GM06990 (cell line): ENCODE results near the gene SLX4IP.

ENCODE experiments used
- DNase-seq: peaks from one replicate; pipeline ENCODE4 v3.0.0-alpha.2; 2011; ENCODE audit not compliant: insufficient read length; ENCODE audit errors: extremely low read depth
- H3K27me3 ChIP-seq: replicated peaks from 2 replicates; pipeline ENCODE4 v1.6.0; 2011; ENCODE audit warnings: low read length; ENCODE audit not compliant: control insufficient read depth, insufficient read depth
- H3K36me3 ChIP-seq: 2 replicates; pipeline ENCODE4 v1.5.1; 2011; ENCODE audit warnings: low read length; ENCODE audit not compliant: control insufficient read depth, insufficient read depth
- H3K4me3 ChIP-seq: replicated peaks from 2 replicates; pipeline ENCODE4 v1.5.1; 2011; ENCODE audit warnings: low read depth, mild to moderate bottlenecking, control low read depth, low read length
- CTCF ChIP-seq: IDR thresholded peaks from 2 replicates; pipeline ENCODE4 v1.5.1; 2011; ENCODE audit warnings: low read length, control low read depth, mild to moderate bottlenecking, inconsistent platforms; ENCODE audit not compliant: insufficient read depth, poor library complexity, severe bottlenecking

Gene SLX4IP

GRCh38 chr20:10495173-10495572 lies 60.1 kb downstream of the SLX4IP start:
- no peak for DNase-seq

GRCh38 chr20:10496465-10496864 lies 61.4 kb downstream of the SLX4IP start:
- DNase-seq, result no peak
- TF ChIP-seq CTCF, result no peak
- no peak overlapping the region for H3K4me3 ChIP-seq
- H3K27me3 ChIP-seq, result no peaks in the 10 kb centered on the region
- H3K36me3 ChIP-seq, result no peaks in the 10 kb centered on the region

More at GRCh38 chr20:10495173-10495572, 60.1 kb downstream of the SLX4IP start:
- H3K4me3 ChIP-seq, result no peak overlapping the region
- H3K27me3 ChIP-seq, result no peaks in the 10 kb centered on the region
- no peak for TF ChIP-seq CTCF
- no peaks in the 10 kb centered on the region for H3K36me3 ChIP-seq

DNA sequence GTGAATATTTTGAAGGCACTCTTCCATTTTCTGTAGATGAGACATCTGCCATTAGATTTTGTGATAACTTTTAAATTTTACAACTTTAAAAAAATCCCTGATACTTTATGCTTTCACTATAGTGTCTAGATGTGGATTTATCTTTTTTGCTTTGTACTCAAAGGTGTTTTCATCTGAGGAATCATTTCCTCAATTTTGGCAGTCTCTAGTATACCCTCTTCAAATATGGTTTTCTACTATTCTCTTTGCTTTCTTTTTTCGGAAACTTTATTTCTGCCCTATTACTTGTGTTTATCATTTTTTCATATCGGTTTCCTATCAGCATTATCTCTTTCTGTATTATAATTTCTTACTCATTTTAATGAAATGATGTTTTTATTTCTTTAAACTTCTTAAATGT lies 62.2 kb downstream of the SLX4IP start:
- H3K4me3 ChIP-seq, result no peak overlapping the region
- H3K27me3 ChIP-seq, result no peaks in the 10 kb centered on the region
- TF ChIP-seq CTCF, result no peak
- H3K36me3 ChIP-seq, result no peaks in the 10 kb centered on the region
- DNase-seq, result no peak

GRCh38 chr20:10497791-10498190 lies 62.7 kb downstream of the SLX4IP start:
- DNase-seq, result no peak
- H3K4me3 ChIP-seq, result no peak overlapping the region
- no peaks in the 10 kb centered on the region for H3K36me3 ChIP-seq
- no peaks in the 10 kb centered on the region for H3K27me3 ChIP-seq
- no peak for TF ChIP-seq CTCF

DNA sequence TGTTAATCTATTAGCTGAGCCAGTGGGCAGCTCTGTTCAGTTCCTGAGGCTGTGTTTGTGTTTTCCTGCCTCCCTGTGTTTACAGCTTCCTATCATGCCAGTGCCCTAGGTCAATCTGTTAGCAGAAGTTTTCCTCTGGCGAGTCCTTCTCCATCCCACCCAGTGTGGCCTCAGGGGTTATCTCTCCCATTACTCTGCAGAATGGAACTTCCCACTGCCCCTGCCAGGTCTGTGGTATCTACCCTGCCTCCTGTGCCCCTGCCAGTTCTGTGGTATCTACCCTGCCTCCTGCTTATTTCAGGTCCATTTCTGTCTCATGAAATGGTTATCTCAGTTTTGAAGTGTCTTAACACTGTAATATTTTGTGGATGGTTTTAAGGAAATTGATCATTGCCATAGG lies 63.1 kb downstream of the SLX4IP start:
- Histone ChIP-seq H3K27me3 (no peaks in the 10 kb centered on the region), H3K4me3 (no peak overlapping the region), H3K36me3 (no peaks in the 10 kb centered on the region)
- no peak for TF ChIP-seq CTCF
- DNase-seq, result no peak

- Histone ChIP-seq H3K27me3 (no peaks in the 10 kb centered on the region), H3K36me3 (no peaks in the 10 kb centered on the region), H3K4me3 (no peak overlapping the region)
- DNase-seq, result no peak
- TF ChIP-seq CTCF, result no peak
Observed at GRCh38 chr20:10501402-10501801, 66.3 kb downstream of the SLX4IP start.
